PC-3 (cell line): Measurements from ENCODE around the gene REEP1.

Experiments
- EZH2 ChIP-seq: fragments of 300-600 bp; sonication (generic); IDR thresholded peaks from one replicate; pipeline ENCODE4 v1.6.1; 2017; ENCODE audit warnings: antibody characterized with exemption, mild to moderate bottlenecking, low read length; ENCODE audit not compliant: unreplicated experiment
- EZH2phosphoT487 ChIP-seq: fragments of 300-600 bp; sonication (generic); IDR thresholded peaks from 2 replicates; pipeline ENCODE4 v1.6.1; 2018; ENCODE audit warnings: mild to moderate bottlenecking, antibody characterized with exemption, low read length, borderline replicate concordance
- TF ChIP-seq, protein P1 (sequence below): fragments of 300-600 bp; sonication (generic); conservative IDR thresholded peaks from 2 replicates; pipeline ENCODE4 v1.5.1; 2017; ENCODE audit warnings: antibody characterized with exemption, low read depth, mild to moderate bottlenecking, low read length

- TF ChIP-seq, protein P1, sequence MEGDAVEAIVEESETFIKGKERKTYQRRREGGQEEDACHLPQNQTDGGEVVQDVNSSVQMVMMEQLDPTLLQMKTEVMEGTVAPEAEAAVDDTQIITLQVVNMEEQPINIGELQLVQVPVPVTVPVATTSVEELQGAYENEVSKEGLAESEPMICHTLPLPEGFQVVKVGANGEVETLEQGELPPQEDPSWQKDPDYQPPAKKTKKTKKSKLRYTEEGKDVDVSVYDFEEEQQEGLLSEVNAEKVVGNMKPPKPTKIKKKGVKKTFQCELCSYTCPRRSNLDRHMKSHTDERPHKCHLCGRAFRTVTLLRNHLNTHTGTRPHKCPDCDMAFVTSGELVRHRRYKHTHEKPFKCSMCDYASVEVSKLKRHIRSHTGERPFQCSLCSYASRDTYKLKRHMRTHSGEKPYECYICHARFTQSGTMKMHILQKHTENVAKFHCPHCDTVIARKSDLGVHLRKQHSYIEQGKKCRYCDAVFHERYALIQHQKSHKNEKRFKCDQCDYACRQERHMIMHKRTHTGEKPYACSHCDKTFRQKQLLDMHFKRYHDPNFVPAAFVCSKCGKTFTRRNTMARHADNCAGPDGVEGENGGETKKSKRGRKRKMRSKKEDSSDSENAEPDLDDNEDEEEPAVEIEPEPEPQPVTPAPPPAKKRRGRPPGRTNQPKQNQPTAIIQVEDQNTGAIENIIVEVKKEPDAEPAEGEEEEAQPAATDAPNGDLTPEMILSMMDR, result no peak
- TF ChIP-seq EZH2, result no peak
- no peak for TF ChIP-seq EZH2phosphoT487
Measured at GRCh38 chr2:86335865-86336674, 1.4 kb downstream of the REEP1 start.
